SK-N-MC (cell line): ENCODE data around the gene CBLN1.
"Not testable (repeated sequence)": the region's sequence is repeated elsewhere in the genome, so short reads cannot be mapped to it uniquely, and the experiment has no call there.

Source experiments
- DNase-seq: peaks from one replicate; pipeline ENCODE4 v3.0.0-alpha.2; 2011; ENCODE audit warnings: low read depth, low spot score
- H3K27ac ChIP-seq: fragments of 200-600 bp; sonication (generic); 2 replicates; pipeline ENCODE4 v1.5.1; 2016; ENCODE audit warnings: mixed run types
- H3K36me3 ChIP-seq: fragments of 200-600 bp; sonication (generic); 2 replicates; pipeline ENCODE4 v1.6.1; 2017; ENCODE audit warnings: antibody characterized with exemption, low read length, mixed read lengths; ENCODE audit not compliant: insufficient read depth
- H3K4me3 ChIP-seq: fragments of 200-600 bp; sonication (generic); 2 replicates; pipeline ENCODE4 v1.5.1; 2016
- H3K9ac ChIP-seq: fragments of 200-600 bp; sonication (generic); 2 replicates; pipeline ENCODE4 v1.8.0; 2017; ENCODE audit warnings: mixed run types, mixed read lengths; ENCODE audit not compliant: insufficient read length
- H3K9me3 ChIP-seq: fragments of 200-600 bp; sonication (generic); 2 replicates; pipeline ENCODE4 v1.6.1; 2017; ENCODE audit warnings: low read depth, mild to moderate bottlenecking, antibody characterized with exemption, low read length, moderate library complexity, mixed read lengths
- EZH2 ChIP-seq: fragments of 200-600 bp; sonication (generic); IDR thresholded peaks from one replicate; pipeline ENCODE4 v1.6.1; 2017; ENCODE audit warnings: antibody characterized with exemption
- FOXP2 ChIP-seq: optimal IDR thresholded peaks from 2 replicates; pipeline ENCODE3; 2011; ENCODE audit warnings: mild to moderate bottlenecking, moderate library complexity; ENCODE audit not compliant: insufficient read depth; ENCODE audit errors: extremely low read length, control extremely low read depth
- POLR2AphosphoS5 ChIP-seq: IDR thresholded peaks from 2 replicates; pipeline ENCODE4 v1.6.1; 2012; ENCODE audit warnings: mild to moderate bottlenecking, low read depth, low read length, borderline replicate concordance

CBLN1 gene

GRCh38 chr16:49259330-49259729 lies 22.3 kb downstream of the CBLN1 start:
- Histone ChIP-seq H3K9me3 (no peaks in the 10 kb centered on the region), H3K4me3 (no peak overlapping the region), H3K9ac (no peak overlapping the region), H3K36me3 (no peaks in the 10 kb centered on the region), H3K27ac (no peak overlapping the region)
- TF ChIP-seq EZH2 (no peak), POLR2AphosphoS5 (no peak), FOXP2 (no peak)
- no peak for DNase-seq

- no peaks in the 10 kb centered on the region for H3K36me3 ChIP-seq
- TF ChIP-seq EZH2 (no peak), POLR2AphosphoS5 (no peak), FOXP2 (no peak)
- H3K4me3 ChIP-seq: no peak overlapping the region
- H3K27ac ChIP-seq: no peak overlapping the region
- H3K9me3 ChIP-seq: no peaks in the 10 kb centered on the region
- H3K9ac ChIP-seq: no peak overlapping the region
- DNase-seq: no peak
Observed at GRCh38 chr16:49250689-49251088, 30.9 kb downstream of the CBLN1 start.

GRCh38 chr16:49248227-49248626 lies 33.4 kb downstream of the CBLN1 start:
- H3K27ac ChIP-seq: no peak overlapping the region
- no peak overlapping the region for H3K9ac ChIP-seq
- TF ChIP-seq EZH2: no peak
- TF ChIP-seq FOXP2: no peak
- TF ChIP-seq POLR2AphosphoS5: no peak
- no peak for DNase-seq
- H3K4me3 ChIP-seq: no peak overlapping the region
- no peaks in the 10 kb centered on the region for H3K36me3 ChIP-seq
- H3K9me3 ChIP-seq: no peaks in the 10 kb centered on the region

- DNase-seq: no peak
- H3K27ac ChIP-seq: no peak overlapping the region
- H3K9me3 ChIP-seq: no peaks in the 10 kb centered on the region
- no peak overlapping the region for H3K9ac ChIP-seq
- no peak overlapping the region for H3K4me3 ChIP-seq
- TF ChIP-seq EZH2: no peak
- TF ChIP-seq FOXP2: no peak
- H3K36me3 ChIP-seq: no peaks in the 10 kb centered on the region
Observed at GRCh38 chr16:49236216-49236615, 45.4 kb downstream of the CBLN1 start.

- not testable (repeated sequence) for H3K27ac ChIP-seq, DNase-seq, H3K9me3 ChIP-seq, H3K36me3 ChIP-seq, H3K4me3 ChIP-seq, H3K9ac ChIP-seq
Observed at GRCh38 chr16:49228335-49228734, 53.3 kb downstream of the CBLN1 start.
